Vagina (tissue), 2 donors: ENCODE results near the gene MALRD1.

Experiments used
- CTCF ChIP-seq, 3 experiments: fragments of 450-650 bp in 2 of 3; fragments of 200-600 bp in 1 of 3; sonication (generic) in 1 of 3; IDR thresholded peaks; one replicate each; pipeline ENCODE4 v1.5.1; 2017 to 2019; ENCODE audit warnings: antibody characterized with exemption in 3 of 3, mild to moderate bottlenecking in 2 of 3, moderate library complexity in 2 of 3
- POLR2AphosphoS5 ChIP-seq, 2 donors: sonication (generic); formaldehyde crosslinking; IDR thresholded peaks; one replicate each; pipeline ENCODE4 v1.9.0; 2017; ENCODE audit warnings: antibody characterized with exemption in 2 of 2, mild to moderate bottlenecking in 2 of 2, low read depth in 1 of 2; ENCODE audit not compliant: insufficient read depth in 1 of 2

- TF ChIP-seq CTCF (IDR thresholded peaks at IDR 0.05) (no peak), POLR2AphosphoS5 (IDR thresholded peaks at IDR 0.05; ENCODE audit: insufficient read depth in 1 of 2, low read depth in 1 of 2) (no peak)
Observed at GRCh38 chr10:19178675-19179074, 130.1 kb downstream of the MALRD1 start.
